Subcutaneous adipose tissue (tissue), 4 donors: ENCODE data around the gene CECR2. TPM values are rescaled to one million over a fixed set of nuclear protein-coding genes. Genes with fewer than 3 reads are reported as not detected.

Source experiments
- CTCF ChIP-seq: fragments of 450-650 bp; IDR thresholded peaks from one replicate; pipeline ENCODE4 v1.5.1; 2016; ENCODE audit warnings: low read depth, mild to moderate bottlenecking, control low read depth, antibody characterized with exemption, moderate library complexity
- total RNA-seq, 4 donors: library from RNA; depleted of rRNA; stranded (reverse); fragments of >200 nt; gene quantifications; one replicate each; pipeline ENCODE4 v1.1.0, GENCODE V29; 2016

Gene CECR2
- total RNA-seq, 4 donors from 2014 or later, result 0.16 to 1.7 (median 0.44) TPM; not detected in 1

- no peak for TF ChIP-seq CTCF
Observed at GRCh38 chr22:17475318-17476230, 106.3 kb downstream of the CECR2 start.

DNA sequence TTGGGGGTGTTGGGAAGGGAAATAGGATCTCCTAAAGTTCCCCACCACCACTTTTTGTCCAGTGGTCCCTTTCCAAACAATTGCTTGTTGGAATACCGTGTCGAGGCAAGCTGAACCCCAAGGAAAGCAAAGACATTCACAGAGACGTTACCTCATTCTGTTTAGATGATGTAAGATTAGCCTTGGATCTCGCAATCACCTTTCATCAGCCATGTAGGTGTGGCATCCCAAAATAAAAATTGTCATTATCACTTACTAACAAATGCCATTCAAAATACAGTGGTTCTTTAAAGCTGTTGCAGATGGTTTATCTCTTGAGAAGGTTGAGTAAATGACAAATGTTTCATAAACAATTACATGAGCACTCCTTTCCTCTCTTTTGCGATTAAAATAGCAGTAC lies 107.6 kb downstream of the CECR2 start:
- no peak for TF ChIP-seq CTCF

DNA sequence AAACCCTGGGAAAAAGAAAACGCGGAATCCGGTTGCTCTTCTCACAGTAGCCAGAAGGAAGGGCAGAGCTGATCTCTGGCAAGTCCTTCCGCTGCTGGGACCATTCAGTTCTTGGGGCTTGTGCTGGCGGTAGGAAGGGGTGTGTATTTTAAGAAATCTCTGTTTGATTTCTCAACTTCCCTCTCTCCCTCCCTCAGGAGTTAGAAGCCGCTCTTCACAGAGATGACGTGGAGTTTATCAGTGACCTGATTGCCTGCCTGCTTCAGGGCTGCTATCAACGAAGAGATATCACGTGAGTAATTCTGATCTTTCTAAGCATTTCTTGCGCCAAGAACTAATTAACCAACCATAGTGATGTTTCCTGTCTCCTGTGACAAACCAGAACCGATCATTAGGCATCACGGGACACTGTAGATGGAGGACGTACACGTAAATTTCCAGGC lies 108.2 kb downstream of the CECR2 start:
- TF ChIP-seq CTCF, result no peak

- TF ChIP-seq CTCF, result no peak
Observed at GRCh38 chr22:17479135-17479534, 109.9 kb downstream of the CECR2 start.

GRCh38 chr22:17481424-17481823 lies 112.2 kb downstream of the CECR2 start:
- no peak for TF ChIP-seq CTCF

GRCh38 chr22:17483688-17484372 lies 114.6 kb downstream of the CECR2 start:
- TF ChIP-seq CTCF, result no peak

DNA sequence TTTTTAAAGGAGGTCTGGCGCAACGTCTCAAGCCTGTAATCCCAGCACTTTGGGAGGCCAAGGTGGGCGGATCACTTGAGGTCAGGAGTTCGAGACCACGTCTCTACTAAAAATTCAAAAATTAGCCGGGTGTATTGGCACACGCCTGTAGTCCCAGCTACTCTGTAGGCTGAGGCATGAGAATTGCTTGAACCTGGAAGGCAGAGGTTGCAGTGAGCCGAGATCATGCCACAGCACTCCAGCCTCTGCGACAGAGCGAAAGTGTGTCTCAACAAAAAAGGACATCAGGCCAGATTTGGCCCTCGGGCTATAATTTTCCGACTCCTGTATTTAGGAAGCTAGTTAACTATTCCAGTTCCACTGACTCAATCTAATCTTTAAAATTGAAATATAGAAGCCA lies 115.3 kb downstream of the CECR2 start:
- TF ChIP-seq CTCF, result no peak
